Measurements from ENCODE around the gene CYP2J2. TPM values are rescaled to one million over a fixed set of nuclear protein-coding genes. Genes with fewer than 3 reads are reported as not detected.

CYP2J2 gene, protein sequence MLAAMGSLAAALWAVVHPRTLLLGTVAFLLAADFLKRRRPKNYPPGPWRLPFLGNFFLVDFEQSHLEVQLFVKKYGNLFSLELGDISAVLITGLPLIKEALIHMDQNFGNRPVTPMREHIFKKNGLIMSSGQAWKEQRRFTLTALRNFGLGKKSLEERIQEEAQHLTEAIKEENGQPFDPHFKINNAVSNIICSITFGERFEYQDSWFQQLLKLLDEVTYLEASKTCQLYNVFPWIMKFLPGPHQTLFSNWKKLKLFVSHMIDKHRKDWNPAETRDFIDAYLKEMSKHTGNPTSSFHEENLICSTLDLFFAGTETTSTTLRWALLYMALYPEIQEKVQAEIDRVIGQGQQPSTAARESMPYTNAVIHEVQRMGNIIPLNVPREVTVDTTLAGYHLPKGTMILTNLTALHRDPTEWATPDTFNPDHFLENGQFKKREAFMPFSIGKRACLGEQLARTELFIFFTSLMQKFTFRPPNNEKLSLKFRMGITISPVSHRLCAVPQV
- total RNA-seq (2021) (0.46 to 0.96 TPM (median 0.92 TPM) in 3 replicates), Bru-seq, nascent RNA (percentile 44 among the genes with signal in this experiment)
- long read RNA-seq, experiment 1, transcript CYP2J2-201 (9 exons, 1,896 nt): major isoform, 5 of 8 reads
- long read RNA-seq, experiment 1, partial matches to known transcripts: 1 of 8 reads
- long read RNA-seq, experiment 1, other reads (novel, unspliced or antisense): 1 of 8 reads
- long read RNA-seq, experiment 2, partial matches to known transcripts: 0 of 2 reads
- long read RNA-seq, experiment 2, other reads (novel, unspliced or antisense): 1 of 2 reads
- long read RNA-seq, experiment 3: 0 reads

DNA sequence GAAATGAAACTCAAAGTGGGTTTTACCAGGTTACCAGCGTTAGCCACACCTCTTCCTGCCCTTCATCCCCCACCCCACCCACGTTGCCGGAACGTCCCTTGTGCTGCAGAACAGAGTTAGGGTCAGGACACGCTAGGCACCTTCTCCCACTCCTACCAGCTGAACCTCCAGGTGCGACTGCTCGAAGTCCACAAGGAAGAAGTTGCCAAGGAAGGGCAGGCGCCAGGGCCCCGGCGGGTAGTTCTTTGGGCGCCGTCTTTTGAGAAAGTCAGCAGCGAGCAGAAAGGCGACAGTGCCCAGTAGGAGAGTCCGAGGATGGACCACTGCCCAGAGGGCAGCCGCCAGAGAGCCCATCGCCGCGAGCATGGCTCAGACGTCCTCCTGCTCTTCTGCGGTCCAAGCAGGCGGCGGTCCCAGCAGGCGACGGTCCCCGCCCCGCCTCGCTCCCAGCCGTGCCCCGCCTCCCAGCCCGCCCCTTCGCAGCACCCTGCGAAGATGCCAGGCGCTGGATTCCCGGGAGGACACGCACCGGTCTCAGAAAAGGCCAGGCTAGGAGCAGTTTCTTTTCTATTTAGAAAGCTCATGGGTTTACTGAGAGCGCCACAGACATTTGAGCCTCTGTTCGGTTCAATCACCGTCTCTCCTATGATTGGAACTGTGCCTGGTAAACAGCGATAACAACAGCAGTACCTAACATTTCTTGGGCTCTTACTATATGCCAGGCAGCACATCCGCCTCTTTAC, at the start of gene CYP2J2:
Gene CYP2J2 (minus strand): TSS at position 393 of the 743 bp plus-strand sequence. CDS start 27 bp downstream, at position 366.
- peak; percentile 97 for ATAC-seq
- peak; percentile 66 for DNase-seq (ENCODE audit: low spot score)
- Mint-ChIP-seq H3K4me1 (peaks cover 9% of the 10 kb centered on the region), H3K27ac (no peak within 1 kb of the TSS), H3K27me3 (ENCODE audit: low read depth) (peaks cover 58% of the 10 kb centered on the region), H3K9me3 (peaks cover 21% of the 10 kb centered on the region), H3K36me3 (peaks cover 9% of the 10 kb centered on the region), H3K4me3 (peak within 1 kb of the TSS; percentile 70)
- ChIA-PET CTCF (interaction anchor here (1.1 to 2.7 kb wide), 3 partner anchors 21 to 45 kb away, joined by 3 to 12 read pairs (median 3); no protein-coding TSS in a partner anchor), POLR2A (no interaction called here)
- no peak for TF ChIP-seq ATF1 (CRISPR knock-in tag; IDR thresholded peaks at IDR 0.05)
- TF ChIP-seq NFYB (CRISPR knock-in tag; conservative IDR thresholded peaks at IDR 0.05; ENCODE audit: low read depth): no peak
- TF ChIP-seq, protein P1, sequence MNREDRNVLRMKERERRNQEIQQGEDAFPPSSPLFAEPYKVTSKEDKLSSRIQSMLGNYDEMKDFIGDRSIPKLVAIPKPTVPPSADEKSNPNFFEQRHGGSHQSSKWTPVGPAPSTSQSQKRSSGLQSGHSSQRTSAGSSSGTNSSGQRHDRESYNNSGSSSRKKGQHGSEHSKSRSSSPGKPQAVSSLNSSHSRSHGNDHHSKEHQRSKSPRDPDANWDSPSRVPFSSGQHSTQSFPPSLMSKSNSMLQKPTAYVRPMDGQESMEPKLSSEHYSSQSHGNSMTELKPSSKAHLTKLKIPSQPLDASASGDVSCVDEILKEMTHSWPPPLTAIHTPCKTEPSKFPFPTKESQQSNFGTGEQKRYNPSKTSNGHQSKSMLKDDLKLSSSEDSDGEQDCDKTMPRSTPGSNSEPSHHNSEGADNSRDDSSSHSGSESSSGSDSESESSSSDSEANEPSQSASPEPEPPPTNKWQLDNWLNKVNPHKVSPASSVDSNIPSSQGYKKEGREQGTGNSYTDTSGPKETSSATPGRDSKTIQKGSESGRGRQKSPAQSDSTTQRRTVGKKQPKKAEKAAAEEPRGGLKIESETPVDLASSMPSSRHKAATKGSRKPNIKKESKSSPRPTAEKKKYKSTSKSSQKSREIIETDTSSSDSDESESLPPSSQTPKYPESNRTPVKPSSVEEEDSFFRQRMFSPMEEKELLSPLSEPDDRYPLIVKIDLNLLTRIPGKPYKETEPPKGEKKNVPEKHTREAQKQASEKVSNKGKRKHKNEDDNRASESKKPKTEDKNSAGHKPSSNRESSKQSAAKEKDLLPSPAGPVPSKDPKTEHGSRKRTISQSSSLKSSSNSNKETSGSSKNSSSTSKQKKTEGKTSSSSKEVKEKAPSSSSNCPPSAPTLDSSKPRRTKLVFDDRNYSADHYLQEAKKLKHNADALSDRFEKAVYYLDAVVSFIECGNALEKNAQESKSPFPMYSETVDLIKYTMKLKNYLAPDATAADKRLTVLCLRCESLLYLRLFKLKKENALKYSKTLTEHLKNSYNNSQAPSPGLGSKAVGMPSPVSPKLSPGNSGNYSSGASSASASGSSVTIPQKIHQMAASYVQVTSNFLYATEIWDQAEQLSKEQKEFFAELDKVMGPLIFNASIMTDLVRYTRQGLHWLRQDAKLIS (CRISPR knock-in tag; IDR thresholded peaks at IDR 0.05; ENCODE audit: borderline replicate concordance): 0 out of 2 replicates have a peak, but pooled peaks have one; percentile 17
- TF ChIP-seq RELA (CRISPR knock-in tag; IDR thresholded peaks at IDR 0.05; ENCODE audit: borderline replicate concordance): no peak
- TF ChIP-seq, protein P2, sequence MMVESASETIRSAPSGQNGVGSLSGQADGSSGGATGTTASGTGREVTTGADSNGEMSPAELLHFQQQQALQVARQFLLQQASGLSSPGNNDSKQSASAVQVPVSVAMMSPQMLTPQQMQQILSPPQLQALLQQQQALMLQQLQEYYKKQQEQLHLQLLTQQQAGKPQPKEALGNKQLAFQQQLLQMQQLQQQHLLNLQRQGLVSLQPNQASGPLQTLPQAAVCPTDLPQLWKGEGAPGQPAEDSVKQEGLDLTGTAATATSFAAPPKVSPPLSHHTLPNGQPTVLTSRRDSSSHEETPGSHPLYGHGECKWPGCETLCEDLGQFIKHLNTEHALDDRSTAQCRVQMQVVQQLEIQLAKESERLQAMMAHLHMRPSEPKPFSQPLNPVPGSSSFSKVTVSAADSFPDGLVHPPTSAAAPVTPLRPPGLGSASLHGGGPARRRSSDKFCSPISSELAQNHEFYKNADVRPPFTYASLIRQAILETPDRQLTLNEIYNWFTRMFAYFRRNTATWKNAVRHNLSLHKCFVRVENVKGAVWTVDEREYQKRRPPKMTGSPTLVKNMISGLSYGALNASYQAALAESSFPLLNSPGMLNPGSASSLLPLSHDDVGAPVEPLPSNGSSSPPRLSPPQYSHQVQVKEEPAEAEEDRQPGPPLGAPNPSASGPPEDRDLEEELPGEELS (CRISPR knock-in tag; IDR thresholded peaks at IDR 0.05): peak; percentile 41; the same call in 1 of the 2 replicates
- TF ChIP-seq MXD4 (CRISPR knock-in tag; IDR thresholded peaks at IDR 0.05; ENCODE audit: borderline replicate concordance): no peak
- TF ChIP-seq, protein P3, sequence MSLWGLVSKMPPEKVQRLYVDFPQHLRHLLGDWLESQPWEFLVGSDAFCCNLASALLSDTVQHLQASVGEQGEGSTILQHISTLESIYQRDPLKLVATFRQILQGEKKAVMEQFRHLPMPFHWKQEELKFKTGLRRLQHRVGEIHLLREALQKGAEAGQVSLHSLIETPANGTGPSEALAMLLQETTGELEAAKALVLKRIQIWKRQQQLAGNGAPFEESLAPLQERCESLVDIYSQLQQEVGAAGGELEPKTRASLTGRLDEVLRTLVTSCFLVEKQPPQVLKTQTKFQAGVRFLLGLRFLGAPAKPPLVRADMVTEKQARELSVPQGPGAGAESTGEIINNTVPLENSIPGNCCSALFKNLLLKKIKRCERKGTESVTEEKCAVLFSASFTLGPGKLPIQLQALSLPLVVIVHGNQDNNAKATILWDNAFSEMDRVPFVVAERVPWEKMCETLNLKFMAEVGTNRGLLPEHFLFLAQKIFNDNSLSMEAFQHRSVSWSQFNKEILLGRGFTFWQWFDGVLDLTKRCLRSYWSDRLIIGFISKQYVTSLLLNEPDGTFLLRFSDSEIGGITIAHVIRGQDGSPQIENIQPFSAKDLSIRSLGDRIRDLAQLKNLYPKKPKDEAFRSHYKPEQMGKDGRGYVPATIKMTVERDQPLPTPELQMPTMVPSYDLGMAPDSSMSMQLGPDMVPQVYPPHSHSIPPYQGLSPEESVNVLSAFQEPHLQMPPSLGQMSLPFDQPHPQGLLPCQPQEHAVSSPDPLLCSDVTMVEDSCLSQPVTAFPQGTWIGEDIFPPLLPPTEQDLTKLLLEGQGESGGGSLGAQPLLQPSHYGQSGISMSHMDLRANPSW (CRISPR knock-in tag; conservative IDR thresholded peaks at IDR 0.05; ENCODE audit: low read depth): no peak
- TF ChIP-seq, protein P4, sequence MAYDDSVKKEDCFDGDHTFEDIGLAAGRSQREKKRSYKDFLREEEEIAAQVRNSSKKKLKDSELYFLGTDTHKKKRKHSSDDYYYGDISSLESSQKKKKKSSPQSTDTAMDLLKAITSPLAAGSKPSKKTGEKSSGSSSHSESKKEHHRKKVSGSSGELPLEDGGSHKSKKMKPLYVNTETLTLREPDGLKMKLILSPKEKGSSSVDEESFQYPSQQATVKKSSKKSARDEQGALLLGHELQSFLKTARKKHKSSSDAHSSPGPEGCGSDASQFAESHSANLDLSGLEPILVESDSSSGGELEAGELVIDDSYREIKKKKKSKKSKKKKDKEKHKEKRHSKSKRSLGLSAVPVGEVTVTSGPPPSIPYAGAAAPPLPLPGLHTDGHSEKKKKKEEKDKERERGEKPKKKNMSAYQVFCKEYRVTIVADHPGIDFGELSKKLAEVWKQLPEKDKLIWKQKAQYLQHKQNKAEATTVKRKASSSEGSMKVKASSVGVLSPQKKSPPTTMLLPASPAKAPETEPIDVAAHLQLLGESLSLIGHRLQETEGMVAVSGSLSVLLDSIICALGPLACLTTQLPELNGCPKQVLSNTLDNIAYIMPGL (CRISPR knock-in tag; IDR thresholded peaks at IDR 0.05): 0 out of 2 replicates have a peak, but pooled peaks have one; percentile 35
- no peak for TF ChIP-seq SMAD3 (CRISPR knock-in tag; IDR thresholded peaks at IDR 0.05; ENCODE audit: borderline replicate concordance)
- TF ChIP-seq, protein P5, sequence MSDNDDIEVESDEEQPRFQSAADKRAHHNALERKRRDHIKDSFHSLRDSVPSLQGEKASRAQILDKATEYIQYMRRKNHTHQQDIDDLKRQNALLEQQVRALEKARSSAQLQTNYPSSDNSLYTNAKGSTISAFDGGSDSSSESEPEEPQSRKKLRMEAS (CRISPR knock-in tag; IDR thresholded peaks at IDR 0.05): peak; percentile 81
- TF ChIP-seq, protein P6, sequence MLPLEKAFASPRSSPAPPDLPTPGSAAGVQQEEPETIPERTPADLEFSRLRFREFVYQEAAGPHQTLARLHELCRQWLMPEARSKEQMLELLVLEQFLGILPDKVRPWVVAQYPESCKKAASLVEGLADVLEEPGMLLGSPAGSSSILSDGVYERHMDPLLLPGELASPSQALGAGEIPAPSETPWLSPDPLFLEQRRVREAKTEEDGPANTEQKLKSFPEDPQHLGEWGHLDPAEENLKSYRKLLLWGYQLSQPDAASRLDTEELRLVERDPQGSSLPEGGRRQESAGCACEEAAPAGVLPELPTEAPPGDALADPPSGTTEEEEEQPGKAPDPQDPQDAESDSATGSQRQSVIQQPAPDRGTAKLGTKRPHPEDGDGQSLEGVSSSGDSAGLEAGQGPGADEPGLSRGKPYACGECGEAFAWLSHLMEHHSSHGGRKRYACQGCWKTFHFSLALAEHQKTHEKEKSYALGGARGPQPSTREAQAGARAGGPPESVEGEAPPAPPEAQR (CRISPR knock-in tag; IDR thresholded peaks at IDR 0.05): no peak
- no peak for TF ChIP-seq FOXK1 (CRISPR knock-in tag; IDR thresholded peaks at IDR 0.05)
- TF ChIP-seq KAT7 (CRISPR knock-in tag; IDR thresholded peaks at IDR 0.05; ENCODE audit: borderline replicate concordance): no peak
- TF ChIP-seq ZNF263 (CRISPR knock-in tag; IDR thresholded peaks at IDR 0.05; ENCODE audit: low read depth): no peak
- TF ChIP-seq, protein P7, sequence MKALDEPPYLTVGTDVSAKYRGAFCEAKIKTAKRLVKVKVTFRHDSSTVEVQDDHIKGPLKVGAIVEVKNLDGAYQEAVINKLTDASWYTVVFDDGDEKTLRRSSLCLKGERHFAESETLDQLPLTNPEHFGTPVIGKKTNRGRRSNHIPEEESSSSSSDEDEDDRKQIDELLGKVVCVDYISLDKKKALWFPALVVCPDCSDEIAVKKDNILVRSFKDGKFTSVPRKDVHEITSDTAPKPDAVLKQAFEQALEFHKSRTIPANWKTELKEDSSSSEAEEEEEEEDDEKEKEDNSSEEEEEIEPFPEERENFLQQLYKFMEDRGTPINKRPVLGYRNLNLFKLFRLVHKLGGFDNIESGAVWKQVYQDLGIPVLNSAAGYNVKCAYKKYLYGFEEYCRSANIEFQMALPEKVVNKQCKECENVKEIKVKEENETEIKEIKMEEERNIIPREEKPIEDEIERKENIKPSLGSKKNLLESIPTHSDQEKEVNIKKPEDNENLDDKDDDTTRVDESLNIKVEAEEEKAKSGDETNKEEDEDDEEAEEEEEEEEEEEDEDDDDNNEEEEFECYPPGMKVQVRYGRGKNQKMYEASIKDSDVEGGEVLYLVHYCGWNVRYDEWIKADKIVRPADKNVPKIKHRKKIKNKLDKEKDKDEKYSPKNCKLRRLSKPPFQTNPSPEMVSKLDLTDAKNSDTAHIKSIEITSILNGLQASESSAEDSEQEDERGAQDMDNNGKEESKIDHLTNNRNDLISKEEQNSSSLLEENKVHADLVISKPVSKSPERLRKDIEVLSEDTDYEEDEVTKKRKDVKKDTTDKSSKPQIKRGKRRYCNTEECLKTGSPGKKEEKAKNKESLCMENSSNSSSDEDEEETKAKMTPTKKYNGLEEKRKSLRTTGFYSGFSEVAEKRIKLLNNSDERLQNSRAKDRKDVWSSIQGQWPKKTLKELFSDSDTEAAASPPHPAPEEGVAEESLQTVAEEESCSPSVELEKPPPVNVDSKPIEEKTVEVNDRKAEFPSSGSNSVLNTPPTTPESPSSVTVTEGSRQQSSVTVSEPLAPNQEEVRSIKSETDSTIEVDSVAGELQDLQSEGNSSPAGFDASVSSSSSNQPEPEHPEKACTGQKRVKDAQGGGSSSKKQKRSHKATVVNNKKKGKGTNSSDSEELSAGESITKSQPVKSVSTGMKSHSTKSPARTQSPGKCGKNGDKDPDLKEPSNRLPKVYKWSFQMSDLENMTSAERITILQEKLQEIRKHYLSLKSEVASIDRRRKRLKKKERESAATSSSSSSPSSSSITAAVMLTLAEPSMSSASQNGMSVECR (CRISPR knock-in tag; IDR thresholded peaks at IDR 0.05; ENCODE audit: borderline replicate concordance): peak; percentile 33; the same call in 1 of the 2 replicates

Data from WTC11 (cell line).